H1 (cell line): Measurements from ENCODE around the gene ZNF23. TPM values are rescaled to one million over a fixed set of nuclear protein-coding genes. Genes with fewer than 3 reads are reported as not detected.

ENCODE experiments used
- BRCA1 ChIP-seq: IDR thresholded peaks from 2 replicates; pipeline ENCODE4 v1.6.1; 2012; ENCODE audit warnings: low read depth, low read length, improper control_type of control experiment
- SIN3A ChIP-seq, 2 experiments: IDR thresholded peaks in 1 of 2; conservative IDR thresholded peaks in 1 of 2; 2 replicates each; pipeline ENCODE4 v1.6.1; 2011 to 2012; ENCODE audit warnings: low read length in 2 of 2, improper control_type of control experiment in 1 of 2, low read depth in 1 of 2, mild to moderate bottlenecking in 1 of 2
- TCF12 ChIP-seq: IDR thresholded peaks from 2 replicates; pipeline ENCODE4 v1.6.1; 2011; ENCODE audit warnings: low read depth, mild to moderate bottlenecking, low read length
- polyA plus RNA-seq, 7 experiments: library from polyadenylated mRNA; depleted of rRNA in 3 of 7; stranded (reverse) in 5 of 7; unstranded in 2 of 7; fragments of >200 nt in 5 of 7; fragments of 200-250 nt in 2 of 7; gene quantifications; 1 replicate in 5 of 7; 2 replicates in 1 of 7; 4 replicates in 1 of 7; pipeline versions ENCODE4 v1.2.1 to v1.2.3, GENCODE V29; 2011 to 2013; ENCODE audit warnings: missing spikeins in 2 of 7, mixed read lengths in 2 of 7
- total RNA-seq: library from RNA; stranded (reverse); fragmentation: NEBNext Ultra II Directional; extraction: Animal tissue kit (Norgen Biotek cat#: 25700); gene quantifications from 2 replicates; pipeline ENCODE4 v1.2.1, GENCODE V29; 2021

ZNF23 gene
- total and polyA plus RNA-seq, 2 of the 8 experiments (the other 6 are each of a cell fraction or from before 2014, with no cell fraction given) = 2.4 to 10.2 TPM

- no peak for TF ChIP-seq BRCA1
- TF ChIP-seq TCF12 = no peak
- TF ChIP-seq SIN3A (conservative IDR thresholded peaks at IDR 0.05 in 1 of 2, IDR thresholded peaks at IDR 0.05 in 1 of 2; ENCODE audit: low read depth in 1 of 2, low read length in 2 of 2) = no peak
Observed at GRCh38 chr16:71460941-71461340, 1.1 kb downstream of the ZNF23 start (continued).
